Choroid plexus epithelial cell (primary cell): ENCODE data around the gene CRHR2.

ENCODE experiments used
- DNase-seq: peaks from one replicate; pipeline ENCODE4 v3.0.0-alpha.2; 2010; ENCODE audit warnings: low read depth
- H3K4me3 ChIP-seq: 2 replicates; pipeline ENCODE4 v1.5.1; 2011; ENCODE audit warnings: low read depth, mild to moderate bottlenecking, control low read depth, low read length, moderate library complexity
- CTCF ChIP-seq: conservative IDR thresholded peaks from 2 replicates; pipeline ENCODE4 v1.5.1; 2011; ENCODE audit warnings: low read depth, mild to moderate bottlenecking, control low read depth, inconsistent platforms, low read length, moderate library complexity

Gene CRHR2

GRCh38 chr7:30700941-30701340 is 18.7 kb upstream of the CRHR2 start:
- no peak overlapping the region for H3K4me3 ChIP-seq
- TF ChIP-seq CTCF: no peak
- DNase-seq: no peak

GRCh38 chr7:30699706-30700495 is 17.6 kb upstream of the CRHR2 start:
- no peak for DNase-seq
- H3K4me3 ChIP-seq: no peak overlapping the region
- TF ChIP-seq CTCF: no peak

GRCh38 chr7:30698481-30698880 is 16.2 kb upstream of the CRHR2 start:
- H3K4me3 ChIP-seq: no peak overlapping the region
- DNase-seq: no peak
- TF ChIP-seq CTCF: no peak

GRCh38 chr7:30697719-30698460 is 15.6 kb upstream of the CRHR2 start:
- TF ChIP-seq CTCF: no peak
- no peak for DNase-seq
- no peak overlapping the region for H3K4me3 ChIP-seq

GRCh38 chr7:30694774-30695721 is 12.8 kb upstream of the CRHR2 start:
- no peak for DNase-seq
- no peak overlapping the region for H3K4me3 ChIP-seq
- TF ChIP-seq CTCF: no peak

GRCh38 chr7:30694218-30694745 is 12.0 kb upstream of the CRHR2 start:
- no peak for TF ChIP-seq CTCF
- H3K4me3 ChIP-seq: no peak overlapping the region
- DNase-seq: no peak
